GM20000 (cell line): ENCODE results near the gene SLC35F1.

Experiments
- DNase-seq: peaks from one replicate; pipeline ENCODE4 v3.0.0; 2012; ENCODE audit warnings: low spot score
- TF ChIP-seq, protein P1 (sequence below): IDR thresholded peaks from 2 replicates; pipeline ENCODE4 v1.5.1; 2012; ENCODE audit warnings: mild to moderate bottlenecking, control low read depth; ENCODE audit errors: extremely low read depth, missing control alignments

Gene SLC35F1

GRCh38 chr6:118163542-118163941 is 256.5 kb downstream of the SLC35F1 start:
- TF ChIP-seq, protein P1, sequence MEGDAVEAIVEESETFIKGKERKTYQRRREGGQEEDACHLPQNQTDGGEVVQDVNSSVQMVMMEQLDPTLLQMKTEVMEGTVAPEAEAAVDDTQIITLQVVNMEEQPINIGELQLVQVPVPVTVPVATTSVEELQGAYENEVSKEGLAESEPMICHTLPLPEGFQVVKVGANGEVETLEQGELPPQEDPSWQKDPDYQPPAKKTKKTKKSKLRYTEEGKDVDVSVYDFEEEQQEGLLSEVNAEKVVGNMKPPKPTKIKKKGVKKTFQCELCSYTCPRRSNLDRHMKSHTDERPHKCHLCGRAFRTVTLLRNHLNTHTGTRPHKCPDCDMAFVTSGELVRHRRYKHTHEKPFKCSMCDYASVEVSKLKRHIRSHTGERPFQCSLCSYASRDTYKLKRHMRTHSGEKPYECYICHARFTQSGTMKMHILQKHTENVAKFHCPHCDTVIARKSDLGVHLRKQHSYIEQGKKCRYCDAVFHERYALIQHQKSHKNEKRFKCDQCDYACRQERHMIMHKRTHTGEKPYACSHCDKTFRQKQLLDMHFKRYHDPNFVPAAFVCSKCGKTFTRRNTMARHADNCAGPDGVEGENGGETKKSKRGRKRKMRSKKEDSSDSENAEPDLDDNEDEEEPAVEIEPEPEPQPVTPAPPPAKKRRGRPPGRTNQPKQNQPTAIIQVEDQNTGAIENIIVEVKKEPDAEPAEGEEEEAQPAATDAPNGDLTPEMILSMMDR: no peak
- no peak for DNase-seq

DNA sequence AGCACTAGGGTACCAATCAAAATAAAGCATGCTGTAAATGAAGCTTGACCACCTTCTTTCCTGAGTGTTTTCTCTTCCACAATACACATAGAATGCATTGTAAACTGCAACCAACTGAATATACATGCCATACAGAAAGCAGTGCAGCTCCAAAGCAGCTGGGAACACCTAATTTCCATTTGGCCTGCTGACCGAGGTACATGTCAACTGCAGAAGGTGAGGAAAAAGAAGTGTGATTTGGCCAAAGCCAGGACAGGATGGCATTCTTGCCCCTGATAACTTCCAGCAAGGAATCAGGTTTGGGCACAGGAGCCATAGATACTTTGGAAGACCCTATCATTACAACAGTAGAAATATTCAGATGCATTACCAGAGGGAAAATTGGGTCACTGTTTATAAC is 258.4 kb downstream of the SLC35F1 start:
- TF ChIP-seq, protein P1: no peak
- DNase-seq: no peak

DNA sequence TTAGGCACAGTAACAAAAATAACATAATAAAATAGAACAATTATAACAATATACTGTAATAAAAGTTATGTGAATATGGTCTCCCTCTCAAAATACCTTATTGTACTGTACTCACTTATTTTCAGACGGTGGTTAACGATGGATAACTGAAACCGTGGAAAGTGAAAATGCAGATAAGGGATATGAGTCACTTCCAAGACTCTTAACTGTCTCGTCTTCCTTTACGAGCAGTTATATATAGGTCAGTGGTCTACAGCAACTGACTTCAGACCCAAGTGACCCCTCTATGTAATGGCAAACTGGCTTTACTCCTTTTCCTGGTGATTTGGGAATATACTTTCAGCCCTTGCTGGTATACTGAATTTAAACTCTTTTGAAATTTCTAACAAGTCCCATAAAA is 261.4 kb downstream of the SLC35F1 start:
- TF ChIP-seq, protein P1: no peak

DNA sequence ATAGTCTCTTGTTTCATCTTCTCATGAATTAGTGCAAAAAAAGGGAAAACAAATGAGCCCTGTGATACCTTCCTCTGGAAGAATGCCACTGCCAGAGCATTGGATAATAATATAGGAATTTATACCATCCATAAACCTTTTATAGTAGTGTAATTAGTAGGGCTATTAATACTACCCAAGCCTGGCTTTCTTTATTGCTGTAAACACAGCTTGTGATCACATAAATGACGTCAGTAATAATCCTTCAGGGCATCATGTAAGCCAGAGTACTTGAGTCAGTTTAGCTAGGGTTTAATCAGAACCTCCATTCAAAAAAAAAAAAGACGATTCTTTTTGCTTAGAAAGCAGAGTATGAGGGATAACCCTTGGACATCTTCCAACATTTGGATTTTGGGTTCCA is 264.8 kb downstream of the SLC35F1 start:
- DNase-seq: no peak

More for the DNA sequence above, 261.4 kb downstream of the SLC35F1 start:
- no peak for DNase-seq

DNA sequence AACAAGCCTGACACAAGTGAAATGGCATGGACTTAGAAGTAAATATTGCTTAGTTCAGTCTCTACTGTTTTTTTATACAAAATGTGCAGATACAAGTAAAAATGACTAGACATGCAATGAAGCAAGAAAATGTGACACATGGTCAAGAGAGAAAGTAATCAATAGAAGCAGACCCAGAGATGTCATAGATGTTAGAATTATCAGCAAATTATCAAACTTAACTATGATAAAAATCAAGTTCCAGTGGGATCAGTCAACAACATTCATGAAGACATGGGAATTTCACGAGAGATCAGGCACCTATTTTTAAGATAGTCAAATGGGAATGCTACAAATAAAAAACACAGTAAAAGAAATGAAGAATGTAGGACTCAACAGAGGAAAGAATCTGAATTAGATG is 267.0 kb downstream of the SLC35F1 start:
- TF ChIP-seq, protein P1: no peak
- DNase-seq: no peak

More for the DNA sequence above, 264.8 kb downstream of the SLC35F1 start:
- TF ChIP-seq, protein P1: no peak

- no peak for DNase-seq
- TF ChIP-seq, protein P1: no peak
Observed at GRCh38 chr6:118177720-118178119, 270.7 kb downstream of the SLC35F1 start.

GRCh38 chr6:118179048-118179447 is 272.0 kb downstream of the SLC35F1 start:
- TF ChIP-seq, protein P1: no peak
- DNase-seq: no peak
